Measurements from ENCODE around the gene CACNA1C.

The CACNA1C gene

DNA sequence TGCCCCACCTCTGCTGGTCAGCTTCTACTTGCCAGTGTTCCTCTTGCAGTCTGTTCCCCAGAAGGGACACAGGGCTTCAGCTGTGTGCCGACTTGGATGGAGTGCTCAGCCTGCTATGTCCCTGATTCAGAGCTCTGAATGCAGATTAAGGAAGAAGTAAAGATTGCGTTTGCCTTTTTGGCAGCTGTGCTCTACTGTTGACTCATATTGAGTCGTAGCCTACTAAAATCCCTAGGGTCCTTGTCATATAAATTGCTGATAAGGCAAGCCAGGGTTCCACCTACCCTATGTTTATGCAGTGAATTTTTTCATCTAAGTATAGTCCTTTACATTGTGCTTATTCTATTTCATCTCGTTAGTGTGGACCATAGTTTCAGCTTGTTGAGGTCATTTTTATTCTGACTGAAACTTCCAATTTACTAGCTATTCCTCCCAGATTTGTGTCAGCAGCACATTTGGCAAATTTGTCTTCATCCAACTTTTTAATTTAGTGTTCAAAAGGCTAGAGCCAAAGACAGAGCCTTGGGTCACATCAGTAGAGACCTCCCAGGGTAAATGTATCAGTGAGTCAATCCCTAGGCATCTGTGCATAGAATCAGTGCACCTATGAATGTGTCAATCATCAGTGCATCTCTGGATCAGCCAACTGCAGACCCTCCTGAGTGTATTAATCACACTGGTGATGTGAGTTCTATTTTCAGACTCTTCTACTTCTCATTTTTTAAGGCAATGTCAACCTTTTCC lies 31.9 kb downstream of the CACNA1C start:
- Histone ChIP-seq H3F3A (ENCODE audit: control insufficient read depth, insufficient read depth) (no peaks in the 10 kb centered on the region), H3K27me3 (ENCODE audit: control insufficient read depth, low read length) (peaks cover 25% of the 10 kb centered on the region), H4K20me1 (ENCODE audit: control insufficient read depth, insufficient read depth, low read depth, low read length) (no peaks in the 10 kb centered on the region), H3K9me3 (ENCODE audit: control insufficient read depth, insufficient read depth, low read length) (no peaks in the 10 kb centered on the region), H3K4me3 (ENCODE audit: low read length) (no peak overlapping the region), H3K36me3 (ENCODE audit: control insufficient read depth, low read length) (no peaks in the 10 kb centered on the region), H3K4me1 (ENCODE audit: control insufficient read depth, low read length) (no peaks in the 10 kb centered on the region), H3K27ac (ENCODE audit: low read depth, low read length) (no peak overlapping the region), H3K9me2 (replicated peaks; ENCODE audit: control insufficient read depth, low read length) (no peaks in the 10 kb centered on the region), H3K79me2 (ENCODE audit: control insufficient read depth, low read length) (no peaks in the 10 kb centered on the region), H3K4me2 (ENCODE audit: low read length) (no peak overlapping the region)
- no peak for TF ChIP-seq EZH2phosphoT487 (IDR thresholded peaks at IDR 0.05; ENCODE audit: borderline replicate concordance, low read length)
- TF ChIP-seq, protein P1, sequence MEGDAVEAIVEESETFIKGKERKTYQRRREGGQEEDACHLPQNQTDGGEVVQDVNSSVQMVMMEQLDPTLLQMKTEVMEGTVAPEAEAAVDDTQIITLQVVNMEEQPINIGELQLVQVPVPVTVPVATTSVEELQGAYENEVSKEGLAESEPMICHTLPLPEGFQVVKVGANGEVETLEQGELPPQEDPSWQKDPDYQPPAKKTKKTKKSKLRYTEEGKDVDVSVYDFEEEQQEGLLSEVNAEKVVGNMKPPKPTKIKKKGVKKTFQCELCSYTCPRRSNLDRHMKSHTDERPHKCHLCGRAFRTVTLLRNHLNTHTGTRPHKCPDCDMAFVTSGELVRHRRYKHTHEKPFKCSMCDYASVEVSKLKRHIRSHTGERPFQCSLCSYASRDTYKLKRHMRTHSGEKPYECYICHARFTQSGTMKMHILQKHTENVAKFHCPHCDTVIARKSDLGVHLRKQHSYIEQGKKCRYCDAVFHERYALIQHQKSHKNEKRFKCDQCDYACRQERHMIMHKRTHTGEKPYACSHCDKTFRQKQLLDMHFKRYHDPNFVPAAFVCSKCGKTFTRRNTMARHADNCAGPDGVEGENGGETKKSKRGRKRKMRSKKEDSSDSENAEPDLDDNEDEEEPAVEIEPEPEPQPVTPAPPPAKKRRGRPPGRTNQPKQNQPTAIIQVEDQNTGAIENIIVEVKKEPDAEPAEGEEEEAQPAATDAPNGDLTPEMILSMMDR (IDR thresholded peaks at IDR 0.05; ENCODE audit: low read depth, low read length, poor library complexity, severe bottlenecking): no peak

- Histone ChIP-seq H3K79me2 (ENCODE audit: control insufficient read depth, low read length) (no peaks in the 10 kb centered on the region), H3K4me3 (ENCODE audit: low read length) (no peak overlapping the region), H4K20me1 (ENCODE audit: control insufficient read depth, insufficient read depth, low read depth, low read length) (no peaks in the 10 kb centered on the region), H3K9me2 (replicated peaks; ENCODE audit: control insufficient read depth, low read length) (no peaks in the 10 kb centered on the region), H3K27ac (ENCODE audit: low read depth, low read length) (no peak overlapping the region), H3K36me3 (ENCODE audit: control insufficient read depth, low read length) (no peaks in the 10 kb centered on the region), H3F3A (ENCODE audit: control insufficient read depth, insufficient read depth) (no peaks in the 10 kb centered on the region), H3K4me2 (ENCODE audit: low read length) (no peak overlapping the region), H3K27me3 (ENCODE audit: control insufficient read depth, low read length) (peaks cover 2% of the 10 kb centered on the region; the same call in 1 of the 2 replicates), H3K9me3 (ENCODE audit: control insufficient read depth, insufficient read depth, low read length) (no peaks in the 10 kb centered on the region), H3K4me1 (ENCODE audit: control insufficient read depth, low read length) (no peaks in the 10 kb centered on the region)
- no peak for TF ChIP-seq EZH2phosphoT487 (IDR thresholded peaks at IDR 0.05; ENCODE audit: borderline replicate concordance, low read length)
- TF ChIP-seq, protein P1 (IDR thresholded peaks at IDR 0.05; ENCODE audit: low read depth, low read length, poor library complexity, severe bottlenecking): no peak
Observed at GRCh38 chr12:2092354-2092753, 39.6 kb downstream of the CACNA1C start.

GRCh38 chr12:2092890-2093289 lies 40.1 kb downstream of the CACNA1C start:
- no peak overlapping the region for H3K4me2 ChIP-seq (ENCODE audit: low read length)
- no peaks in the 10 kb centered on the region for H3F3A ChIP-seq (ENCODE audit: control insufficient read depth, insufficient read depth)

More at GRCh38 chr12:2092890-2093289, 40.1 kb downstream of the CACNA1C start:
- no peaks in the 10 kb centered on the region for H3K9me3 ChIP-seq (ENCODE audit: control insufficient read depth, insufficient read depth, low read length)
- H3K27ac ChIP-seq (ENCODE audit: low read depth, low read length): no peak overlapping the region
- no peaks in the 10 kb centered on the region for H4K20me1 ChIP-seq (ENCODE audit: control insufficient read depth, insufficient read depth, low read depth, low read length)
- H3K79me2 ChIP-seq (ENCODE audit: control insufficient read depth, low read length): no peaks in the 10 kb centered on the region
- no peaks in the 10 kb centered on the region for H3K4me1 ChIP-seq (ENCODE audit: control insufficient read depth, low read length)
- no peak for TF ChIP-seq EZH2phosphoT487 (IDR thresholded peaks at IDR 0.05; ENCODE audit: borderline replicate concordance, low read length)
- TF ChIP-seq, protein P1 (IDR thresholded peaks at IDR 0.05; ENCODE audit: low read depth, low read length, poor library complexity, severe bottlenecking): no peak
- H3K9me2 ChIP-seq (replicated peaks; ENCODE audit: control insufficient read depth, low read length): no peaks in the 10 kb centered on the region
- no peak overlapping the region for H3K4me3 ChIP-seq (ENCODE audit: low read length)
- no peaks in the 10 kb centered on the region for H3K36me3 ChIP-seq (ENCODE audit: control insufficient read depth, low read length)
- no peaks in the 10 kb centered on the region for H3K27me3 ChIP-seq (ENCODE audit: control insufficient read depth, low read length)

All from DOHH2 (cell line).